K562 (cell line): ENCODE measurements around the gene CTSZ. TPM values are rescaled to one million over a fixed set of nuclear protein-coding genes. Genes with fewer than 3 reads are reported as not detected.

Experiments
- ARID1B ChIP-seq: fragments of 450-650 bp; IDR thresholded peaks from 2 replicates; pipeline ENCODE4 v1.6.1; 2016; ENCODE audit warnings: antibody characterized with exemption, mild to moderate bottlenecking, inconsistent platforms
- FOXA1 ChIP-seq: fragments of 450-650 bp; IDR thresholded peaks from 2 replicates; pipeline ENCODE4 v1.6.1; 2016; ENCODE audit warnings: mild to moderate bottlenecking, borderline replicate concordance
- GABPB1 ChIP-seq: sonication (generic); formaldehyde crosslinking; IDR thresholded peaks from 2 replicates; pipeline ENCODE4 v1.8.0; 2022; ENCODE audit warnings: mild to moderate bottlenecking, missing genetic modification reagents
- JUNB ChIP-seq: fragments of 450-650 bp; formaldehyde crosslinking; conservative IDR thresholded peaks from 2 replicates; pipeline ENCODE4 v1.4.0; 2020; ENCODE audit warnings: mild to moderate bottlenecking
- XRCC5 ChIP-seq: fragments of 200-400 bp; formaldehyde crosslinking; IDR thresholded peaks from 2 replicates; pipeline ENCODE4 v1.6.1; 2017; ENCODE audit warnings: low read depth, mild to moderate bottlenecking, low read length
- ZC3H4 ChIP-seq: sonication (generic); formaldehyde crosslinking; IDR thresholded peaks from 2 replicates; pipeline ENCODE4 v1.9.0; 2021; ENCODE audit warnings: missing genetic modification reagents, borderline replicate concordance
- polyA plus RNA-seq, 8 experiments: library from polyadenylated mRNA; depleted of rRNA in 4 of 8; stranded (reverse) in 5 of 8; unstranded in 3 of 8; fragments of >200 nt; fragmentation: Nextera tagmentation in 2 of 8; fragmentation: Illumina TruSeq in 1 of 8; extraction: Ambion mirVana in 2 of 8; extraction: Trizol in 1 of 8; gene quantifications; 2 replicates each; pipeline versions ENCODE4 v1.2.1 to v1.2.3, GENCODE V29; 2011 to 2014; ENCODE audit warnings: inconsistent platforms in 1 of 8, missing spikeins in 1 of 8
- total RNA-seq, 7 experiments: library from RNA; depleted of rRNA in 6 of 7; stranded (reverse); fragments of >200 nt in 6 of 7; fragmentation: Illumina TruSeq in 2 of 7; extraction: Trizol in 2 of 7; gene quantifications; 2 replicates each; pipeline versions ENCODE4 v1.2.1 to v1.2.3, GENCODE V29; 2011 to 2021; ENCODE audit warnings: low replicate concordance in 1 of 7
- TF ChIP-seq, protein P1 (sequence below): fragments of 450-650 bp; IDR thresholded peaks from 2 replicates; pipeline ENCODE4 v1.6.1; 2017; ENCODE audit warnings: antibody characterized with exemption, mild to moderate bottlenecking
- TF ChIP-seq, protein P2 (sequence below): fragments of 450-650 bp; formaldehyde crosslinking; IDR thresholded peaks from 2 replicates; pipeline ENCODE4 v1.4.0; 2020; ENCODE audit warnings: mild to moderate bottlenecking
- TF ChIP-seq, protein P3 (sequence below): fragments of 250-450 bp; sonication (Bioruptor Pico); IDR thresholded peaks from 2 replicates; pipeline ENCODE4 v1.5.0; 2021
- TF ChIP-seq, protein P4 (sequence below): fragments of 450-650 bp; conservative IDR thresholded peaks from 2 replicates; pipeline ENCODE4 v1.6.1; 2016; ENCODE audit warnings: missing genetic modification characterization, low read depth, mild to moderate bottlenecking, control low read depth, missing compliant biosample characterization
- TF ChIP-seq, protein P5 (sequence below): fragments of 450-650 bp; formaldehyde crosslinking; IDR thresholded peaks from 2 replicates; pipeline ENCODE4 v1.4.0; 2020; ENCODE audit warnings: mild to moderate bottlenecking, moderate library complexity
- TF ChIP-seq, protein P6 (sequence below): fragments of 250-450 bp; sonication (Bioruptor Pico); IDR thresholded peaks from 2 replicates; pipeline ENCODE4 v1.8.0; 2021; ENCODE audit warnings: moderate library complexity, mild to moderate bottlenecking, inconsistent platforms
- TF ChIP-seq, protein P7 (sequence below), 2 experiments: IDR thresholded peaks; 2 replicates each; pipeline ENCODE4 v1.6.1; 2012; ENCODE audit warnings: improper control_type of control experiment in 2 of 2, low read depth in 2 of 2, low read length in 2 of 2, borderline replicate concordance in 1 of 2

CTSZ gene
- total and polyA plus RNA-seq, 9 of the 15 experiments (the other 6 are each of a cell fraction or from before 2014, with no cell fraction given), result 1.6 to 143 (median 82.8) TPM

DNA sequence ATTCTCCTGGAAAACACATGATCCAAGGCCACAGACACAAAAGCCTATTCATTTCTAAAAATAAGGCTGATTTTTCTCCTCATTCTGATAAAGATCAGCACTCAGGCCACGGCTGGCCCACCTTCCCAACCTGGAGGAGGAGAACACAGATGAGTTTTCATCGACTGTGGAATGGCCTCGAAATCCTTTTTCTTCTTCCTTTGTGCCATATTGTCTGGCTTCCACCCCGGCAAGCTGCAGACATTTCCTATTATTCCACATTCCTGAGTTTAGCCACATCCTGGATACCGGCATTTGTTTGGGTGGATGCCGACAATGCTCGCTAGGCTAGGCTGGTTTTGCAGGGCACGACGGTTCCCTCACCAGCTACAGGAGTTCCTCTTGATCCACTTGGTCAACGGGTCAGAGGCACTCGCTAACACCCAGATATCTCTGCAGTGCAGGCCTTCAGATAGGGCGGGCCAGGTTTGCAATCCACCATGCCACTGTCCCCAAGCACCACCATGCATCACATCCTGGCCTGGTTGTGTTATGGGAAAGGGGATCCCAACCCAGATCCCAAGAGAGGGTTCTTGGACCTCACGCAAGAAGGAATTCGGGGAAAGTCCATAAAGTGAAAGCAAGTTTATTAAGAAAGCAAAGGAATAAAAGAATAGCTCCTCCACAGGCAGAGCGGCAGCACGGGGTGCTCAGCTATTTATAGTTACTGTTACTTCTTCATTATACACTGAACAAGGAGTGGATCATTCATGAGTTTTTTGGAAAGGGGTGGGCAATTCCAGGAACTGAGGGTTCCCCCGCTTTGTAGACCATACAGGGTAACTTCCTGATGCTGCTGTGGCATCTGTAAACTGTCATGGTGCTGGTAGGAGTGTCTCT, 4.2 kb upstream of the CTSZ start (continued):
- TF ChIP-seq, protein P1, sequence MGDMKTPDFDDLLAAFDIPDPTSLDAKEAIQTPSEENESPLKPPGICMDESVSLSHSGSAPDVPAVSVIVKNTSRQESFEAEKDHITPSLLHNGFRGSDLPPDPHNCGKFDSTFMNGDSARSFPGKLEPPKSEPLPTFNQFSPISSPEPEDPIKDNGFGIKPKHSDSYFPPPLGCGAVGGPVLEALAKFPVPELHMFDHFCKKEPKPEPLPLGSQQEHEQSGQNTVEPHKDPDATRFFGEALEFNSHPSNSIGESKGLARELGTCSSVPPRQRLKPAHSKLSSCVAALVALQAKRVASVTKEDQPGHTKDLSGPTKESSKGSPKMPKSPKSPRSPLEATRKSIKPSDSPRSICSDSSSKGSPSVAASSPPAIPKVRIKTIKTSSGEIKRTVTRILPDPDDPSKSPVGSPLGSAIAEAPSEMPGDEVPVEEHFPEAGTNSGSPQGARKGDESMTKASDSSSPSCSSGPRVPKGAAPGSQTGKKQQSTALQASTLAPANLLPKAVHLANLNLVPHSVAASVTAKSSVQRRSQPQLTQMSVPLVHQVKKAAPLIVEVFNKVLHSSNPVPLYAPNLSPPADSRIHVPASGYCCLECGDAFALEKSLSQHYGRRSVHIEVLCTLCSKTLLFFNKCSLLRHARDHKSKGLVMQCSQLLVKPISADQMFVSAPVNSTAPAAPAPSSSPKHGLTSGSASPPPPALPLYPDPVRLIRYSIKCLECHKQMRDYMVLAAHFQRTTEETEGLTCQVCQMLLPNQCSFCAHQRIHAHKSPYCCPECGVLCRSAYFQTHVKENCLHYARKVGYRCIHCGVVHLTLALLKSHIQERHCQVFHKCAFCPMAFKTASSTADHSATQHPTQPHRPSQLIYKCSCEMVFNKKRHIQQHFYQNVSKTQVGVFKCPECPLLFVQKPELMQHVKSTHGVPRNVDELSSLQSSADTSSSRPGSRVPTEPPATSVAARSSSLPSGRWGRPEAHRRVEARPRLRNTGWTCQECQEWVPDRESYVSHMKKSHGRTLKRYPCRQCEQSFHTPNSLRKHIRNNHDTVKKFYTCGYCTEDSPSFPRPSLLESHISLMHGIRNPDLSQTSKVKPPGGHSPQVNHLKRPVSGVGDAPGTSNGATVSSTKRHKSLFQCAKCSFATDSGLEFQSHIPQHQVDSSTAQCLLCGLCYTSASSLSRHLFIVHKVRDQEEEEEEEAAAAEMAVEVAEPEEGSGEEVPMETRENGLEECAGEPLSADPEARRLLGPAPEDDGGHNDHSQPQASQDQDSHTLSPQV, result 0 out of 2 replicates have a peak, but pooled peaks have one; percentile 33
- TF ChIP-seq, protein P2, sequence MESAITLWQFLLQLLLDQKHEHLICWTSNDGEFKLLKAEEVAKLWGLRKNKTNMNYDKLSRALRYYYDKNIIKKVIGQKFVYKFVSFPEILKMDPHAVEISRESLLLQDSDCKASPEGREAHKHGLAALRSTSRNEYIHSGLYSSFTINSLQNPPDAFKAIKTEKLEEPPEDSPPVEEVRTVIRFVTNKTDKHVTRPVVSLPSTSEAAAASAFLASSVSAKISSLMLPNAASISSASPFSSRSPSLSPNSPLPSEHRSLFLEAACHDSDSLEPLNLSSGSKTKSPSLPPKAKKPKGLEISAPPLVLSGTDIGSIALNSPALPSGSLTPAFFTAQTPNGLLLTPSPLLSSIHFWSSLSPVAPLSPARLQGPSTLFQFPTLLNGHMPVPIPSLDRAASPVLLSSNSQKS, result no peak
- TF ChIP-seq, protein P3, sequence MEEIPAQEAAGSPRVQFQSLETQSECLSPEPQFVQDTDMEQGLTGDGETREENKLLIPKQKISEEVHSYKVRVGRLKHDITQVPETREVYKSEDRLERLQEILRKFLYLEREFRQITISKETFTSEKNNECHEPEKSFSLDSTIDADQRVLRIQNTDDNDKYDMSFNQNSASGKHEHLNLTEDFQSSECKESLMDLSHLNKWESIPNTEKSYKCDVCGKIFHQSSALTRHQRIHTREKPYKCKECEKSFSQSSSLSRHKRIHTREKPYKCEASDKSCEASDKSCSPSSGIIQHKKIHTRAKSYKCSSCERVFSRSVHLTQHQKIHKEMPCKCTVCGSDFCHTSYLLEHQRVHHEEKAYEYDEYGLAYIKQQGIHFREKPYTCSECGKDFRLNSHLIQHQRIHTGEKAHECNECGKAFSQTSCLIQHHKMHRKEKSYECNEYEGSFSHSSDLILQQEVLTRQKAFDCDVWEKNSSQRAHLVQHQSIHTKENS, result no peak
- TF ChIP-seq, protein P4, sequence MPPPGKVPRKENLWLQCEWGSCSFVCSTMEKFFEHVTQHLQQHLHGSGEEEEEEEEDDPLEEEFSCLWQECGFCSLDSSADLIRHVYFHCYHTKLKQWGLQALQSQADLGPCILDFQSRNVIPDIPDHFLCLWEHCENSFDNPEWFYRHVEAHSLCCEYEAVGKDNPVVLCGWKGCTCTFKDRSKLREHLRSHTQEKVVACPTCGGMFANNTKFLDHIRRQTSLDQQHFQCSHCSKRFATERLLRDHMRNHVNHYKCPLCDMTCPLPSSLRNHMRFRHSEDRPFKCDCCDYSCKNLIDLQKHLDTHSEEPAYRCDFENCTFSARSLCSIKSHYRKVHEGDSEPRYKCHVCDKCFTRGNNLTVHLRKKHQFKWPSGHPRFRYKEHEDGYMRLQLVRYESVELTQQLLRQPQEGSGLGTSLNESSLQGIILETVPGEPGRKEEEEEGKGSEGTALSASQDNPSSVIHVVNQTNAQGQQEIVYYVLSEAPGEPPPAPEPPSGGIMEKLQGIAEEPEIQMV (tag), result no peak
- TF ChIP-seq, protein P5, sequence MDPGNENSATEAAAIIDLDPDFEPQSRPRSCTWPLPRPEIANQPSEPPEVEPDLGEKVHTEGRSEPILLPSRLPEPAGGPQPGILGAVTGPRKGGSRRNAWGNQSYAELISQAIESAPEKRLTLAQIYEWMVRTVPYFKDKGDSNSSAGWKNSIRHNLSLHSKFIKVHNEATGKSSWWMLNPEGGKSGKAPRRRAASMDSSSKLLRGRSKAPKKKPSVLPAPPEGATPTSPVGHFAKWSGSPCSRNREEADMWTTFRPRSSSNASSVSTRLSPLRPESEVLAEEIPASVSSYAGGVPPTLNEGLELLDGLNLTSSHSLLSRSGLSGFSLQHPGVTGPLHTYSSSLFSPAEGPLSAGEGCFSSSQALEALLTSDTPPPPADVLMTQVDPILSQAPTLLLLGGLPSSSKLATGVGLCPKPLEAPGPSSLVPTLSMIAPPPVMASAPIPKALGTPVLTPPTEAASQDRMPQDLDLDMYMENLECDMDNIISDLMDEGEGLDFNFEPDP (CRISPR knock-in tag), result no peak
- TF ChIP-seq ZC3H4, result no peak
- no peak for TF ChIP-seq XRCC5
- TF ChIP-seq GABPB1 (CRISPR knock-in tag), result no peak
- no peak for TF ChIP-seq FOXA1
- TF ChIP-seq, protein P6, sequence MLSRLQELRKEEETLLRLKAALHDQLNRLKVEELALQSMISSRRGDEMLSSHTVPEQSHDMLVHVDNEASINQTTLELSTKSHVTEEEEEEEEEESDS (CRISPR knock-in tag), result no peak
- TF ChIP-seq ARID1B, result peak; percentile 74
- TF ChIP-seq JUNB (CRISPR knock-in tag), result no peak
- TF ChIP-seq, protein P7, sequence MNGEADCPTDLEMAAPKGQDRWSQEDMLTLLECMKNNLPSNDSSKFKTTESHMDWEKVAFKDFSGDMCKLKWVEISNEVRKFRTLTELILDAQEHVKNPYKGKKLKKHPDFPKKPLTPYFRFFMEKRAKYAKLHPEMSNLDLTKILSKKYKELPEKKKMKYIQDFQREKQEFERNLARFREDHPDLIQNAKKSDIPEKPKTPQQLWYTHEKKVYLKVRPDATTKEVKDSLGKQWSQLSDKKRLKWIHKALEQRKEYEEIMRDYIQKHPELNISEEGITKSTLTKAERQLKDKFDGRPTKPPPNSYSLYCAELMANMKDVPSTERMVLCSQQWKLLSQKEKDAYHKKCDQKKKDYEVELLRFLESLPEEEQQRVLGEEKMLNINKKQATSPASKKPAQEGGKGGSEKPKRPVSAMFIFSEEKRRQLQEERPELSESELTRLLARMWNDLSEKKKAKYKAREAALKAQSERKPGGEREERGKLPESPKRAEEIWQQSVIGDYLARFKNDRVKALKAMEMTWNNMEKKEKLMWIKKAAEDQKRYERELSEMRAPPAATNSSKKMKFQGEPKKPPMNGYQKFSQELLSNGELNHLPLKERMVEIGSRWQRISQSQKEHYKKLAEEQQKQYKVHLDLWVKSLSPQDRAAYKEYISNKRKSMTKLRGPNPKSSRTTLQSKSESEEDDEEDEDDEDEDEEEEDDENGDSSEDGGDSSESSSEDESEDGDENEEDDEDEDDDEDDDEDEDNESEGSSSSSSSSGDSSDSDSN (IDR thresholded peaks at IDR 0.05; ENCODE audit: borderline replicate concordance in 1 of 2, low read depth in 2 of 2, low read length in 2 of 2), result 0 out of 4 replicates have a peak, but pooled peaks of 1 of the 2 experiments have one; percentile 61
